HEK293 (cell line): Measurements from ENCODE around the gene GRID2.

Source experiments
- CTCF ChIA-PET: fragments of 350-600 bp; formaldehyde crosslinking; extraction: SDS; loops from one replicate; lab custom pipeline; 2021; ENCODE audit warnings: antibody characterized with exemption; lab: Yijun Ruan, JAX
- POLR2A ChIA-PET: fragments of 300-600 bp; formaldehyde crosslinking; extraction: SDS; loops from one replicate; lab custom pipeline; 2020; ENCODE audit warnings: antibody characterized with exemption, inconsistent platforms; lab: Yijun Ruan, JAX
- H3K27ac ChIP-seq: fragments of 200-500 bp; sonication (Bioruptor generic); 2 replicates; pipeline ENCODE4 v1.5.1; 2014; ENCODE audit warnings: low read depth, low read length, control low read depth, inconsistent platforms; ENCODE audit errors: extremely low read depth
- H3K36me3 ChIP-seq, 2 experiments: fragments of 200-500 bp in 1 of 2; sonication (Bioruptor generic) in 1 of 2; 1 replicate in 1 of 2; 2 replicates in 1 of 2; pipeline ENCODE4 v1.5.1; 2014 to 2017; ENCODE audit warnings: inconsistent platforms in 2 of 2, low read length in 2 of 2; ENCODE audit not compliant: control insufficient read depth in 2 of 2, insufficient read depth in 1 of 2
- H3K4me1 ChIP-seq: fragments of 200-500 bp; sonication (Bioruptor generic); 2 replicates; pipeline ENCODE4 v1.5.1; 2014; ENCODE audit warnings: mild to moderate bottlenecking, low read length, inconsistent platforms; ENCODE audit not compliant: control insufficient read depth, insufficient read depth
- H3K4me3 ChIP-seq: 2 replicates; pipeline ENCODE4 v1.5.1; 2011; ENCODE audit warnings: low read depth, mild to moderate bottlenecking, control low read depth, low read length, moderate library complexity
- H3K9me3 ChIP-seq: fragments of 200-500 bp; sonication (Bioruptor generic); 2 replicates; pipeline ENCODE4 v1.5.1; 2014; ENCODE audit warnings: low read depth, low read length, inconsistent platforms; ENCODE audit not compliant: control insufficient read depth, insufficient read depth
- ELK4 ChIP-seq: IDR thresholded peaks from 2 replicates; pipeline ENCODE4 v1.6.1; 2011; ENCODE audit warnings: mild to moderate bottlenecking, low read depth, low read length, borderline replicate concordance
- PRDM2 ChIP-seq: fragments of 450-650 bp; formaldehyde crosslinking; IDR thresholded peaks from 2 replicates; pipeline ENCODE4 v1.5.1; 2016; ENCODE audit warnings: missing biosample characterization, missing genetic modification characterization, borderline replicate concordance
- SCRT1 ChIP-seq: fragments of 450-650 bp; formaldehyde crosslinking; IDR thresholded peaks from 2 replicates; pipeline ENCODE4 v1.5.1; 2016; ENCODE audit warnings: missing biosample characterization, missing genetic modification characterization, borderline replicate concordance
- ZBTB8A ChIP-seq: fragments of 450-650 bp; formaldehyde crosslinking; IDR thresholded peaks from 2 replicates; pipeline ENCODE4 v1.5.1; 2016; ENCODE audit warnings: missing biosample characterization, missing genetic modification characterization
- ZNF211 ChIP-seq: fragments of 450-650 bp; formaldehyde crosslinking; IDR thresholded peaks from 2 replicates; pipeline ENCODE4 v1.5.1; 2016; ENCODE audit warnings: low read depth, missing biosample characterization, missing genetic modification characterization
- ZNF362 ChIP-seq: fragments of 450-650 bp; formaldehyde crosslinking; IDR thresholded peaks from 2 replicates; pipeline ENCODE4 v1.5.1; 2016; ENCODE audit warnings: missing biosample characterization, missing genetic modification characterization
- ZNF473 ChIP-seq: fragments of 450-650 bp; formaldehyde crosslinking; IDR thresholded peaks from 2 replicates; pipeline ENCODE4 v1.5.1; 2017; ENCODE audit warnings: missing biosample characterization, missing genetic modification characterization
- ZNF48 ChIP-seq: fragments of 450-650 bp; formaldehyde crosslinking; IDR thresholded peaks from 2 replicates; pipeline ENCODE4 v1.5.1; 2016; ENCODE audit warnings: missing biosample characterization, missing genetic modification characterization
- ZNF518A ChIP-seq: fragments of 450-650 bp; formaldehyde crosslinking; conservative IDR thresholded peaks from 2 replicates; pipeline ENCODE4 v1.5.1; 2016; ENCODE audit warnings: low read depth, missing biosample characterization, missing genetic modification characterization
- ZNF580 ChIP-seq: fragments of 450-650 bp; formaldehyde crosslinking; IDR thresholded peaks from 2 replicates; pipeline ENCODE4 v1.5.1; 2016; ENCODE audit warnings: missing biosample characterization, missing genetic modification characterization
- ZNF624 ChIP-seq: fragments of 450-650 bp; formaldehyde crosslinking; IDR thresholded peaks from 2 replicates; pipeline ENCODE4 v1.5.1; 2017; ENCODE audit warnings: missing biosample characterization, missing genetic modification characterization
- ZNF629 ChIP-seq: fragments of 450-650 bp; formaldehyde crosslinking; IDR thresholded peaks from 2 replicates; pipeline ENCODE4 v1.5.1; 2017; ENCODE audit warnings: missing biosample characterization, missing genetic modification characterization
- ZSCAN23 ChIP-seq: fragments of 450-650 bp; formaldehyde crosslinking; IDR thresholded peaks from 2 replicates; pipeline ENCODE4 v1.5.1; 2016; ENCODE audit warnings: missing biosample characterization, missing genetic modification characterization

Gene GRID2

GRCh38 chr4:92970996-92971395, 667.2 kb downstream of the GRID2 start:
- ChIA-PET CTCF (interaction anchor here (0.7 kb wide), 1 partner anchor 1824 kb away, joined by 5 read pairs; no protein-coding TSS in a partner anchor), POLR2A (no interaction called here)

More at GRCh38 chr4:92970996-92971395, 667.2 kb downstream of the GRID2 start:
- Histone ChIP-seq H3K27ac (no peak overlapping the region), H3K9me3 (no peaks in the 10 kb centered on the region), H3K4me1 (no peaks in the 10 kb centered on the region), H3K4me3 (no peak overlapping the region), H3K36me3 (no peaks in the 10 kb centered on the region)
- no peak for TF ChIP-seq ZNF624 (tag by site-specific recombination)
- no peak for TF ChIP-seq ELK4
- no peak for TF ChIP-seq ZNF580 (tag by site-specific recombination)
- TF ChIP-seq SCRT1 (tag by site-specific recombination): no peak
- no peak for TF ChIP-seq ZNF473 (tag by site-specific recombination)
- TF ChIP-seq PRDM2 (tag by site-specific recombination): no peak
- no peak for TF ChIP-seq ZNF211 (tag by site-specific recombination)
- TF ChIP-seq ZBTB8A (tag by site-specific recombination): no peak
- no peak for TF ChIP-seq ZNF362 (tag by site-specific recombination)
- no peak for TF ChIP-seq ZSCAN23 (tag by site-specific recombination)
- no peak for TF ChIP-seq ZNF518A (tag by site-specific recombination)
- TF ChIP-seq ZNF48 (tag by site-specific recombination): no peak
- TF ChIP-seq ZNF629 (tag by site-specific recombination): no peak
